22Rv1 (cell line): ENCODE results near the gene COX10.

Source experiments
- CTCF ChIP-seq: fragments of 450-650 bp; IDR thresholded peaks from 2 replicates; pipeline ENCODE4 v1.5.1; 2017; ENCODE audit warnings: mild to moderate bottlenecking
- ZFX ChIP-seq: fragments of 450-650 bp; IDR thresholded peaks from 2 replicates; pipeline ENCODE4 v1.6.1; 2017; ENCODE audit warnings: antibody characterized with exemption, borderline replicate concordance

GRCh38 chr17:14080847-14081251, 11.5 kb downstream of the COX10 start:
- TF ChIP-seq CTCF, result no peak
- TF ChIP-seq ZFX, result no peak
